GF-D8 (cell line): Measurements from ENCODE around the gene TNFAIP8L3.
"Not testable (repeated sequence)": the region's sequence is repeated elsewhere in the genome, so short reads cannot be mapped to it uniquely, and the experiment has no call there.

Experiments
- DNase-seq: peaks from one replicate; lab custom pipeline; 2025; lab: John Stamatoyannopoulos, UW

TNFAIP8L3 gene

GRCh38 chr15:51094606-51095569 lies at the start of gene TNFAIP8L3:
TNFAIP8L3 (minus strand) TSS chr15:51094906; CDS start chr15:51094595, 311 bp downstream.
- no peak for DNase-seq

GRCh38 chr15:51144021-51144532 lies 49.4 kb upstream of the TNFAIP8L3 start:
- no peak for DNase-seq

DNA sequence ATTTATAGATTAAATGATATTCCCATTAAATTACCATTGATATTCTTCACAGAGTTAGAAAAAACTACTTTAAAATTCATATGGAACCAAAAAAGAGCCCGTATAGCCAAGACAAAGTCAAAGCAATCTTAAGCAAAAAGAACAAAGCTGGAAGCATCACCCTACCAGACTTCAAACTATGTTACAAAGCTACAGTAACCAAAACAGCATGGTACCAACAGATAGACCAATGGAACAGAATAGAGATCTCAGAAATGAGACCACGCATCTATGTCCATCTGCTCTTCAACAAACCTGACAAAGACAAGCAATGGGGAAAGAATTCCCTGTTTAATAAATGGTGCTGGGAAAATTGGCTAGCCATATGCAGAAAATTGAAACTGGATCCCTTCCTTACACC lies 45.6 kb upstream of the TNFAIP8L3 start:
- not testable (repeated sequence) for DNase-seq

DNA sequence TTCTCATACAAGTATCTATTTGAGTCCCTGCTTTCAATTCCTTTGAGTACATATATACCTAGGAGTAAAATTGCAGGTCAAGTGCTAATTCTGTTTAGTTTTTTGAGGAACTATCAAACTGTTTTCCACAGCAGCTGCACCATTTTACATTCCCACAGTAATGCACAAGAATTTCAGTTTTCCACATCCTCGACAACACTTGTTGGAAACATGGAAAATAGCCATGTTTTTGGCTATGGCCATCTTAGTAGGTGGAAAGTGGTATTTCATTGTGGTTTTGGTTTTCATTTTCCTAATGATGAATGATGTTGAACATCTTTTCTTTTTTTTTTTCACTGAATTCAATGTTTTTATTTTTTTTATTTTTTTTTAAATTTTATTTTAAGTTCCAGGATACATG lies 44.4 kb upstream of the TNFAIP8L3 start:
- DNase-seq: no peak

GRCh38 chr15:51137880-51138430 lies 43.2 kb upstream of the TNFAIP8L3 start:
- DNase-seq: no peak

DNA sequence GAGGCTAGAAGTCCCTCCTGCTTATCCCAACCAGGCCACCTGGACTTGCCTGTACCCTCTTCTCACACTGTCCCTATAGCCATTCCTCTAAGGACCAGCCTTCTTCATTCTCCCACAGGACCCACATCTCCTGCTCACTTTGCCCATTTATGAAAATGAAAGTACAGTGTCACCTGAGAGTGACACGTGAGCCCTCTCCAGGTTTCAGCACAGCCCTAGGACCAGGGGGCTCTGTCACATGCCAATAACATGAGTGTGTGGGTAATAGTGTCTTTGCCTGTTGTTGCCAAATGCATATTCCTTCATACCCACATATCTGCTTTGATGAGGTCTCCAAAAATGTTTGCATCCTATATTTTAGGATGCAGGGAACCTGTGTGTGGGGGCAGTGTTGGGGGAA lies 42.3 kb upstream of the TNFAIP8L3 start:
- no peak for DNase-seq

- no peak for DNase-seq
Observed at GRCh38 chr15:51135276-51135675, 40.6 kb upstream of the TNFAIP8L3 start.

GRCh38 chr15:51134416-51135199 lies 39.9 kb upstream of the TNFAIP8L3 start:
- DNase-seq: no peak

GRCh38 chr15:51133140-51133765 lies 38.5 kb upstream of the TNFAIP8L3 start:
- DNase-seq: no peak

- DNase-seq: no peak
Observed at GRCh38 chr15:51132384-51133139, 37.9 kb upstream of the TNFAIP8L3 start.

GRCh38 chr15:51131596-51132290 lies 37.0 kb upstream of the TNFAIP8L3 start:
- no peak for DNase-seq

DNA sequence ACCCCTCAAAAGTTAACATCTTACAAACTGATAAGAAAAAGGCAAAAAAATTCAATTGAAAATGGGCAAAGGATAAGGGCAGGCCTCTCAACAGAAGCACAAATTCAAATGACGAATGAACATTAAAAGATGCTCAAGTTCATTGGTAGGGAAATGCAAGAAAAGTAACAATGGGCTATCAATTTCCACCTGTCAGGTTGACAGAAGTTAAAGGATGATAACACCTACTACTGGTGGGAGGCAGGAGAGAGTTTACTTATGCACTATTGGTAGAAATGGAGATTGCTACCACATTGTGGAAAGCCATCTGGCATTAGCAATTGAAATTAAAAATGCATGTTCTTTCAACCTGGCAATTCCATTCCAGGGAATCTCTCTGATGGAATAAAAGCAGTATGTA lies 35.6 kb upstream of the TNFAIP8L3 start:
- DNase-seq: no peak

- DNase-seq: no peak
Observed at GRCh38 chr15:51129535-51130188, 35.0 kb upstream of the TNFAIP8L3 start.

DNA sequence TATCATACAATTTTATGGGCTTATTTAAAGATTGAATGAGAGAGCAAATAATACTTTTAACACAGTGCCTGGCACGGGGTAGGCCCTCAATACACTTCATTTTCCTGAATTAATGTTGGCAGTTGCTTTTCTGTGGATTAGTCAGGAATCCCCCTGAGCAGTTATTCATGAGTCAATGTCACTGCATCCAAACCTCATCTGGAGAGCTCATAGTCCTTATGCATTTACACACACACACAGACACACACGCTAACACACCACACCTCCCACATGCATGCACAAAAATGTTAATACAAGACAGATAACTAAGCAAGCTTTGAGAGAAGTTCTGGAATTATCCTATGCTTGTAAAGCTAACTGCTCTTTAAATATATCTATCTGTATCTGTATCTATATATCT lies 34.0 kb upstream of the TNFAIP8L3 start:
- DNase-seq: no peak

DNA sequence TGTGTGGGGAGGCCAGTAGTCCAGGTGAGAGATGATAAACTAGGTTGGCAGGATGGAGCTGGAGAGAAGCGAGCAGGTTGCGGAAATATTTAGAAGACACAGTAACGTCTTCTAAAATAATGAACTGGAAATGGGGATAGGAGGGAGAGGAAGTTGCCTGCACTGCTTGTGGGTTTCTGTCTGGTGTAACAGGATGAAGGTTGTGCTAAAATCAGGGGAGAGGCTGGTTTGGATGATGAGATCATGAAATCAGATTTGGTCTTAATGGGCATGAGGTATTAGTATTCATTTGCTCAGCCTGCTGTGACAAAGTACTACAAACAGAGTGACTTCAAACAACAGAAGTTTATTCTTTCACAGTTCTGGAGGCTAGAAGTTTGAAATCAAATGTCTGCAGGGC lies 32.1 kb upstream of the TNFAIP8L3 start:
- no peak for DNase-seq

- DNase-seq: not testable (repeated sequence)
Observed at GRCh38 chr15:51123002-51123401, 28.3 kb upstream of the TNFAIP8L3 start.

- no peak for DNase-seq
Observed at GRCh38 chr15:51121631-51122225, 27.0 kb upstream of the TNFAIP8L3 start.

- no peak for DNase-seq
Observed at GRCh38 chr15:51121118-51121517, 26.4 kb upstream of the TNFAIP8L3 start.

DNA sequence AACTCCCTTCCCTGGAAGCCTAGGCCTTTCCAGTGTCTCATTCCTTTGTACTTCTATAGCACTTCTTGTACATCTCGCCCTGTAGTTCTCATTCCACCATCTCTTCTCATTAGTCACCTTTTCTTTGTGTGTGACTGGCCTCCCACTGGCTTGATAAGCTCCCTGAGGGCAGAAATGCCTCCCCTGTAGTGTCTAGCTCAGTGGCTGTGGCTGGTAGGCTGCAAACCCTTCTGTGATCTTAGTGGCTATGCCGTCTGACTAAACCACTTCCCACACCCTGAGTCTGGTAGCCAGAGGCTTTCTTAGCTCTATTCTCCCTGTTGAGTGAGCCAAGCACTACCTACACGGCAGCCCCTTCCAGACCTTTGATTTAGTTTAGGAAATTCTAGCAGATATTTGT lies 24.4 kb upstream of the TNFAIP8L3 start:
- DNase-seq: no peak

DNA sequence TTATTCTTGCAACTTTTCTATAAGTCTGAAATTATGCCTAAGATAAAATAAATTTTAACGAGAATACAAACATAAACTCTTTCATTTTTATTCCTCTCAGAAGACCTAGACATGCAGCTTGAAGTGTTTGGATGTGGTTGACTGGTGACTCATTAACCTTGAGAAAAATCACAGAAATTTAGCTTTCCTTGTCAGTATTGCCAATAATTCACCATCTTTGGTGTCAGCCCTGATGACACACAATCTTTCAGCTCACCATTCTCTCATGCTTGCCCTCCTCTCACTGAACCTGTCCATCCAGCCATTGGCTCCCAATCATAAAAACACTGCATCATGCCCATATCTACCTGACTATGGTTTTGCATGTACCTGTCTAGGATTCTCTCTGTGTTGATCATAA lies 22.6 kb upstream of the TNFAIP8L3 start:
- DNase-seq: no peak
